HL-60 (cell line): ENCODE results near the gene TRIM62.

Experiments
- DNase-seq, 2 experiments: peaks; one replicate each; pipeline ENCODE4 v3.0.0-alpha.2; 2010 to 2020; ENCODE audit warnings: low read depth in 1 of 2, low spot score in 1 of 2
- H3K27ac ChIP-seq: fragments of 250-450 bp; sonication (Bioruptor Pico); replicated peaks from 2 replicates; pipeline ENCODE4 v1.5.1; 2020; ENCODE audit warnings: mild to moderate bottlenecking, moderate library complexity
- H3K27me3 ChIP-seq: fragments of 250-450 bp; sonication (Bioruptor Pico); 2 replicates; pipeline ENCODE4 v1.5.1; 2021; ENCODE audit warnings: mild to moderate bottlenecking, moderate library complexity; ENCODE audit not compliant: insufficient read depth, poor library complexity, severe bottlenecking
- H3K4me3 ChIP-seq: replicated peaks from 2 replicates; pipeline ENCODE4 v1.5.1; 2011; ENCODE audit warnings: mild to moderate bottlenecking, control low read depth, low read length; ENCODE audit not compliant: insufficient read depth
- CTCF ChIP-seq: IDR thresholded peaks from one replicate; pipeline ENCODE4 v1.5.1; 2011; ENCODE audit warnings: low read length, control low read depth, inconsistent platforms; ENCODE audit not compliant: insufficient read depth
- GABPA ChIP-seq: IDR thresholded peaks from 2 replicates; pipeline ENCODE4 v1.6.1; 2012; ENCODE audit warnings: low read depth
- POLR2AphosphoS5 ChIP-seq: IDR thresholded peaks from 2 replicates; pipeline ENCODE4 v1.6.1; 2012; ENCODE audit warnings: low read depth
- REST ChIP-seq: IDR thresholded peaks from 2 replicates; pipeline ENCODE4 v1.6.1; 2012; ENCODE audit warnings: low read depth; ENCODE audit not compliant: insufficient replicate concordance
- SPI1 ChIP-seq: IDR thresholded peaks from 2 replicates; pipeline ENCODE4 v1.6.1; 2012; ENCODE audit warnings: low read depth, mild to moderate bottlenecking, borderline replicate concordance

The TRIM62 gene

GRCh38 chr1:33150522-33150921 is 31.3 kb downstream of the TRIM62 start:
- no peaks in the 10 kb centered on the region for H3K27me3 ChIP-seq
- no peak overlapping the region for H3K27ac ChIP-seq
- TF ChIP-seq POLR2AphosphoS5 (no peak), REST (no peak), GABPA (no peak), SPI1 (no peak), CTCF (no peak)
- no peak overlapping the region for H3K4me3 ChIP-seq
- DNase-seq: no peak

- Histone ChIP-seq H3K27me3 (no peaks in the 10 kb centered on the region), H3K4me3 (no peak overlapping the region), H3K27ac (no peak overlapping the region)
- no peak for TF ChIP-seq SPI1
- TF ChIP-seq CTCF: no peak
- no peak for TF ChIP-seq REST
- TF ChIP-seq GABPA: no peak
- TF ChIP-seq POLR2AphosphoS5: no peak
- DNase-seq: no peak
Observed at GRCh38 chr1:33149453-33150190, 32.2 kb downstream of the TRIM62 start.

- no peak overlapping the region for H3K27ac ChIP-seq
- DNase-seq: no peak
- H3K4me3 ChIP-seq: no peak overlapping the region
- H3K27me3 ChIP-seq: no peaks in the 10 kb centered on the region
- TF ChIP-seq CTCF (no peak), GABPA (no peak), REST (no peak), POLR2AphosphoS5 (no peak), SPI1 (no peak)
Observed at GRCh38 chr1:33148615-33149014, 33.2 kb downstream of the TRIM62 start.
